Measurements from ENCODE around the gene SULT1E1. TPM values are rescaled to one million over a fixed set of nuclear protein-coding genes. Genes with fewer than 3 reads are reported as not detected.
A peak's percentile ranks its signal among the peaks of the same experiment; 100 is the strongest.

The SULT1E1 gene
- total and polyA plus RNA-seq, 8 donors: 0.62 to 52.1 (median 2.0) TPM; not detected in 2

DNA sequence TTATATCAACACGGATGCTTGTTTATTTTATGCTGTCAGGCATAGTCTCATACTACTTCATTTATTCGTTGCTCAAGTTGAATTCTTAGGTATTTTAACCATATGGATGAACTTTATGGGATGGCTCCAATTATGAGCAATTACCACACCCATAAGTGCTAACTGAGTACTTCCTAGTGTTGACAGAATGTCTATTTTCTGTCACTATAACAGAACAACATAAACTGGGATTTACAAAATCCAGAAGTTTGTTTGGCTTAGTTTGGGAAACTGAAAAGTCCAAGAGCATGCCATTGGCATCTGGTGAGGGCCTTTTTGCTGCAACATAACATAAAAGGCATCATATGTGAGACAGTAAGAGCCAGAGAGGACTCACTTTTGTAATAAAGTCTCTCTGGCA, 21.0 kb downstream of the SULT1E1 start:
- Histone ChIP-seq H3K36me3 (no peaks in the 10 kb centered on the region), H3K4me1 (no peaks in the 10 kb centered on the region), H3K9me3 (no peaks in the 10 kb centered on the region), H3K27ac (no peak overlapping the region), H3K27me3 (no peaks in the 10 kb centered on the region), H3K4me3 (no peak overlapping the region)
- WGBS, 5 donors: 65 to 87% (median 82%) methylated on average over 2 of the region's 2 CpGs
- DNase-seq: no peak
- TF ChIP-seq POLR2AphosphoS5 (IDR thresholded peaks at IDR 0.05) (no peak), EP300 (IDR thresholded peaks at IDR 0.05) (no peak), POLR2A (IDR thresholded peaks at IDR 0.05) (no peak)
- TF ChIP-seq, protein P1, sequence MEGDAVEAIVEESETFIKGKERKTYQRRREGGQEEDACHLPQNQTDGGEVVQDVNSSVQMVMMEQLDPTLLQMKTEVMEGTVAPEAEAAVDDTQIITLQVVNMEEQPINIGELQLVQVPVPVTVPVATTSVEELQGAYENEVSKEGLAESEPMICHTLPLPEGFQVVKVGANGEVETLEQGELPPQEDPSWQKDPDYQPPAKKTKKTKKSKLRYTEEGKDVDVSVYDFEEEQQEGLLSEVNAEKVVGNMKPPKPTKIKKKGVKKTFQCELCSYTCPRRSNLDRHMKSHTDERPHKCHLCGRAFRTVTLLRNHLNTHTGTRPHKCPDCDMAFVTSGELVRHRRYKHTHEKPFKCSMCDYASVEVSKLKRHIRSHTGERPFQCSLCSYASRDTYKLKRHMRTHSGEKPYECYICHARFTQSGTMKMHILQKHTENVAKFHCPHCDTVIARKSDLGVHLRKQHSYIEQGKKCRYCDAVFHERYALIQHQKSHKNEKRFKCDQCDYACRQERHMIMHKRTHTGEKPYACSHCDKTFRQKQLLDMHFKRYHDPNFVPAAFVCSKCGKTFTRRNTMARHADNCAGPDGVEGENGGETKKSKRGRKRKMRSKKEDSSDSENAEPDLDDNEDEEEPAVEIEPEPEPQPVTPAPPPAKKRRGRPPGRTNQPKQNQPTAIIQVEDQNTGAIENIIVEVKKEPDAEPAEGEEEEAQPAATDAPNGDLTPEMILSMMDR (IDR thresholded peaks at IDR 0.05): no peak
- intact Hi-C loops (cut with DNase I; ENCODE audit: low total_unique reads): no loop called here

DNA sequence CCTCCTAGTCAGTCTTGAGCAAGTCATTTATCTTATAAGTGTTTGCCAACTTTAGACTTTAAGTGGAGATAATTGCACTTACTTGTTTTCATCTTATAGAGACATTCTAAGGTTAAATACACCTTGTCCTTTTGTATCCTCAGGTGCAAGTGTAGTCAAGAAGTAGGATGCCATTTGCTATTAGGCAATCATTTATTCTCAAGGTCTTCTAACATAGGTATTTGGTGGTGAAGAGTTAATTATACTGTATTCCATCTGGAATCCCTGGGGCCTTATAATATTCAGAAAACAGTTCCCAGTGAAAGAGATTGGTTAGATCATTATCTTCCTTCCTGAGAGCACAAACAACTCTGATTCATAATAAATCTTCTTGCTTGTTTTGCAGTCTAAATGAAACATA, 23.7 kb downstream of the SULT1E1 start:
- Histone ChIP-seq H3K4me1 (peaks cover 7 to 21% (median 11%) of the 10 kb centered on the region in 4 donors), H3K4me3 (no peak overlapping the region), H3K27ac (no peak overlapping the region), H3K9me3 (no peaks in the 10 kb centered on the region), H3K27me3 (no peaks in the 10 kb centered on the region), H3K36me3 (no peaks in the 10 kb centered on the region)
- intact Hi-C loops (cut with DNase I; ENCODE audit: low total_unique reads): no loop called here
- no peak for TF ChIP-seq POLR2AphosphoS5 (IDR thresholded peaks at IDR 0.05)
- TF ChIP-seq POLR2A (IDR thresholded peaks at IDR 0.05): no peak
- TF ChIP-seq, protein P1 (IDR thresholded peaks at IDR 0.05): no peak
- no peak for TF ChIP-seq EP300 (IDR thresholded peaks at IDR 0.05)
- no peak for DNase-seq

DNA sequence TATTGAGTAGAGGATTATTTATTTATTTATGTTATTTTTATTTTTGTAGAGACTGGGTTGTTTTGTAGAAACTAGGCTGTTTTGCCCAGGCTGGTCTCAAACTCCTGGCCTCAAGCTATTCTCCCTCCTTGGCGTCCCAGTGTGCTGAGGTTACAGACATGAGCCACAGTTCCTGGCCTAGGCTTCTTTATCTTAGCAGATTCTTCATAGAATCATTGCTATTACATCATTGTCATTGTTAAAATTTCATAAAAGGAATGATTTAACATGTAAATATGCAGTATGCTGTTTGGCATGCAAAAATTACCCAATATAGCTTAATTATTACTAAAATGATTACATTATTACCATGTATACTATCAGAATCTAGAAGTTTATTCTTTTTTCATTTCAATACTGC, 24.2 kb downstream of the SULT1E1 start:
- intact Hi-C loops (cut with DNase I; ENCODE audit: low total_unique reads): no loop called here
- no peak overlapping the region for H3K27ac ChIP-seq
- H3K27me3 ChIP-seq: no peaks in the 10 kb centered on the region
- H3K9me3 ChIP-seq: no peaks in the 10 kb centered on the region
- 86 to 97% (median 94%) methylated on average over 1 of the region's 1 CpG for WGBS, 5 donors
- no peaks in the 10 kb centered on the region for H3K36me3 ChIP-seq
- TF ChIP-seq POLR2AphosphoS5 (IDR thresholded peaks at IDR 0.05) (no peak), POLR2A (IDR thresholded peaks at IDR 0.05) (no peak), EP300 (IDR thresholded peaks at IDR 0.05) (no peak)
- TF ChIP-seq, protein P1 (IDR thresholded peaks at IDR 0.05): no peak
- DNase-seq: no peak
- peaks cover 7 to 27% (median 14%) of the 10 kb centered on the region in 4 donors for H3K4me1 ChIP-seq
- no peak overlapping the region for H3K4me3 ChIP-seq

DNA sequence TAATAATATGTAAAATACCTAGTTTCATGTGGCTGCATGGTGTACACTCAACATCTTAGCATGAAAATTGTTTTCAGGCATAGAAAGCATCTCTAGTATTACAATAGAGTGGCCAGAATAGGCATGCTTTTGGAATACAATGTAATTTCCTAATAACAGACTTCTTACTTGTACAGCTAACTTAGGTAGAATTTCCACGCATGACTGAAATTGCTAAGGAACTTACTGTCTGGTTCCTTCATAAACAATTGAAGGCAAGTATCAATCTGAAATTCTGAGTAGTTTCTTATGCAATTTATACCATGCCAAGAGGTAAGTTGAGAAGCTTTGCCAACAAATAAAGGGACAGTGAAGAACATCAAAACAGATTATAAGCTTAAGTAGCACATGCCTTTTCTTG, 26.7 kb downstream of the SULT1E1 start:
- intact Hi-C loops (cut with DNase I; ENCODE audit: low total_unique reads): no loop called here
- Histone ChIP-seq H3K36me3 (no peaks in the 10 kb centered on the region), H3K27ac (peak overlapping the region in 2 of 5 donors; percentile 16 to 29), H3K4me1 (peaks cover 10 to 33% (median 23%) of the 10 kb centered on the region in 4 donors), H3K4me3 (no peak overlapping the region), H3K9me3 (no peaks in the 10 kb centered on the region), H3K27me3 (no peaks in the 10 kb centered on the region)
- 67 to 90% (median 73%) methylated on average over 1 of the region's 1 CpG for whole genome bisulfite sequencing, 5 donors
- TF ChIP-seq, protein P1 (IDR thresholded peaks at IDR 0.05): no peak
- TF ChIP-seq POLR2A (IDR thresholded peaks at IDR 0.05): no peak
- TF ChIP-seq EP300 (IDR thresholded peaks at IDR 0.05): no peak
- no peak for TF ChIP-seq POLR2AphosphoS5 (IDR thresholded peaks at IDR 0.05)
- DNase-seq: no peak
